ENCODE measurements around the gene SMIM33.

DNA sequence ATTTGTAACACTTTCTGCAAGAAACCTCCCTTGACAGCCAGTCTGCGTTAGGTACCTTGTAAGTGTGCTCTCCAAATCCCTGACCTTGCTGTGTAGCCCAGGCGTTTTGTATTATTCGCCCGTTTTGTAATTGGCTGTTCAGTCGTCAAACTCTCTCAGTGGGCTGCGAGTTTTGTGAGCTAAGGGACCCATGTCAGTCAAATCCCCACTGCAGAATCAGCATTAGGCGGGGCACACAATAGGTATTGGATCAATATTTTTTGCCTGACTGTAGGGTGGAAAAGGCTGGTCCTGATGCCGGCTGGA lies 32.1 kb upstream of the SMIM33 start:
- TF ChIP-seq, protein P1, sequence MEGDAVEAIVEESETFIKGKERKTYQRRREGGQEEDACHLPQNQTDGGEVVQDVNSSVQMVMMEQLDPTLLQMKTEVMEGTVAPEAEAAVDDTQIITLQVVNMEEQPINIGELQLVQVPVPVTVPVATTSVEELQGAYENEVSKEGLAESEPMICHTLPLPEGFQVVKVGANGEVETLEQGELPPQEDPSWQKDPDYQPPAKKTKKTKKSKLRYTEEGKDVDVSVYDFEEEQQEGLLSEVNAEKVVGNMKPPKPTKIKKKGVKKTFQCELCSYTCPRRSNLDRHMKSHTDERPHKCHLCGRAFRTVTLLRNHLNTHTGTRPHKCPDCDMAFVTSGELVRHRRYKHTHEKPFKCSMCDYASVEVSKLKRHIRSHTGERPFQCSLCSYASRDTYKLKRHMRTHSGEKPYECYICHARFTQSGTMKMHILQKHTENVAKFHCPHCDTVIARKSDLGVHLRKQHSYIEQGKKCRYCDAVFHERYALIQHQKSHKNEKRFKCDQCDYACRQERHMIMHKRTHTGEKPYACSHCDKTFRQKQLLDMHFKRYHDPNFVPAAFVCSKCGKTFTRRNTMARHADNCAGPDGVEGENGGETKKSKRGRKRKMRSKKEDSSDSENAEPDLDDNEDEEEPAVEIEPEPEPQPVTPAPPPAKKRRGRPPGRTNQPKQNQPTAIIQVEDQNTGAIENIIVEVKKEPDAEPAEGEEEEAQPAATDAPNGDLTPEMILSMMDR (IDR thresholded peaks at IDR 0.05), result no peak
- TF ChIP-seq EP300 (IDR thresholded peaks at IDR 0.05) (no peak), POLR2A (IDR thresholded peaks at IDR 0.05) (no peak)
